HG03565 (cell line): ENCODE data around the gene IGFN1.

ENCODE experiments used
- ATAC-seq: cut with Tn5 transposase; IDR thresholded peaks from one replicate; pipeline ENCODE4 v1.9.1; 2021; ENCODE audit warnings: mild to moderate bottlenecking, moderate library complexity; ENCODE audit not compliant: unreplicated experiment

The IGFN1 gene

GRCh38 chr1:201215531-201216357 is 25.1 kb downstream of the IGFN1 start:
- no peak for ATAC-seq

DNA sequence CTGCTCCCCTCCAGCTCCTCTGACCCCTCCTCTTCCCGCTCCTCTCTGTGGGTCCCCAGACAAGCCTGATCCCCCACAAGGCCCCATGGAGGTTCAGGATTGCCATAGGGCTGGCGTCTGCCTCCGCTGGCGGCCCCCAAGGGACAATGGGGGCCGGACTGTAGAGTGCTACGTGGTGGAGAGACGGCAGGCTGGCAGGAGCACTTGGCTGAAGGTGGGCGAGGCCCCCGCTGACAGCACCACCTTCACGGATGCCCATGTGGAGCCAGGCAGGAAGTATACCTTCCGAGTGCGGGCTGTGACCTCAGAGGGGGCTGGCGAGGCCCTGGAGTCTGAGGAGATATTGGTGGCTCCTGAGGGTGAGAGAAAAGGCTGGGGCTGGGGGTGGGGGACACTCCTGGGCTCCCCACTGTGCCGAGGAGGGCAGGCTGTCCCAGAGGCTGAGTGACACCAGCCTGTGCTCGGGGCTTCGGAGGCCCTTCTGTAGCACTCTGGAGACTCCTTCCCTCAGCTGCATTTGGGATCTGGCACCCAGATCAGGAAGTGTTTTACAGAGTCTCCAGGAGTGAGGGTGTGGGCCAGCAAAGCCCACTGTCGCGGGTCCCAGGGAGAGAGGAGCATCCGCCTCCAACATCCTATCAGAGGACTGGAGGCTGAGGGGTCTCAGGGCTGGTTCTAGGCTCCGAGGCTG is 25.9 kb downstream of the IGFN1 start:
- no peak for ATAC-seq

DNA sequence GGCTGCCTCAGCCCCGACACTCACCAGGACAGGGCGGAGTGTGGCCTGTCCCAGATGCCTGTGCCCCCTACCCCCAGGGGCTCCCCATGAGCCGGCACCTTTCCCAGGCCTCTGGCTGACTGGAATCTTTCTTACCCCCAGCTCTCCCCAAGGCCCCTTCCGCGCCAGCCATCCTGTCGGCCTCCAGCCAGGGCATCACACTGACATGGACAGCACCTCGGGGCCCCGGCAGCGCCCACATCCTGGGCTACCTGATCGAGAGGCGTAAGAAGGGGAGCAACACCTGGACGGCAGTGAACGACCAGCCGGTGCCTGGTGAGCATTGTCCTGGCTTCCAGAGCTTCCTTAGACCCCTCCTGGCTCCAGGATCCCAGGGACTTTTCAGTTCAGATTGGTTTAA is 26.5 kb downstream of the IGFN1 start:
- no peak for ATAC-seq

GRCh38 chr1:201217851-201218250 is 27.2 kb downstream of the IGFN1 start:
- no peak for ATAC-seq

DNA sequence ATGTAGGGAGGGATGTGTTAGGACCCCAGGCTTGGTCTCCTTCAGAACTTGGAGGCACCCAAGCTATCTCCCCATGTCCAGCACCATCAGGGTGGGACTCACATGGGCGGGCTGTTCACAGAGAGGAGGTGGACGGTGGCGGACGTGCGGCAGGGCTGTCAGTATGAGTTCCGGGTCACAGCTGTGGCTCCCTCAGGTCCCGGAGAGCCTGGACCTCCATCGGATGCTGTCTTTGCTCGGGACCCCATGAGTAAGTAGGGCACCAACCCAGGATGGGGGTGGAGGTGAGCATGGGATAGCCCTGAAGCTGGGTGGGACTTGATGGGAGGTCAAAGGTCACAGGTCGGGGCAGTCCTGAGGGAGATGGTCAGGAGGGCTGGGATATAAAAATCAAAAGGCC is 27.8 kb downstream of the IGFN1 start:
- no peak for ATAC-seq

DNA sequence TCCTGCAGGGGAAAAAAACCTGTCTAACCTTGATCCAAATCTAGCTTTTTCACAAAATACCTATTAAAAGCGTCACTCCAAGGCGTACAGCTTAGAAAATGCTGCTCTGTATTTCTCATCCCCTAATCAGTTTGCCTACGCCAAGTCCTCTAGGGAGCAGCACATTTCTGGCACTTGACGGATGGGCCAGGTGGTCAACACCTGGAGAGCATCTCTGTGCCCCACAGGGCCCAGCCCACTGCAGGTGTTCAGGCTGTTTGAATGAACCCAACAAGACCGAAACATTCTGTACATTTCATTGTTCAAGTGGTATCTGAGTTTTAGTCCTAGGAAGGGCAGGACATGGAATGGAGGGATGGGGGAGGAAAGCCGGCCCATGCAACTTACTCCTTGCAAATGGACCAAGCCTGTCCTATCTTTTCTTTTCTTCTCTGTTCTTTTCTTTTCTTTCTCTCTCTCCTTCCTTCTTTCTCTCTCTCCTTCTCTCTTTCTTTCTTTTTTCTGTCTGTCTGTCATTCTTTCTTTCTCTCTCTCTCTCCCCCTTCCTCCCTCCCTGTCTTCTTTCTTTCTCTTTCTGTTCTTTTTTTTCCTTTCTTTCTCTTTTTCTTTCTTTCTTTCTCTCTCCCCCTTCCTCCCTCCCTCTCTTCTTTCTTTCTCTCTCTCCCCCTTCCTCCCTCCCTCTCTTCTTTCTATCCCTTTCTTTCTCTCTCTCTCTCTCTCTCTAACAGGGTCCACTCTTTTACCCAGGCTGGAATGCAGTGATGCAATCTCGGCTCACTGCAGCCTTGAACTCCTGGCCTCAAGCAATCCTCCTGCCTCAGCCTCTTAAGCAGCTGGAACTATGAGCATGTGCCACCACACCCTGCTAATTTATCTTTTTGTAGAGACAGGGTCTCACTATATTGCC is 29.1 kb downstream of the IGFN1 start:
- ATAC-seq: no peak

GRCh38 chr1:201220388-201220715 is 29.7 kb downstream of the IGFN1 start:
- no peak for ATAC-seq

DNA sequence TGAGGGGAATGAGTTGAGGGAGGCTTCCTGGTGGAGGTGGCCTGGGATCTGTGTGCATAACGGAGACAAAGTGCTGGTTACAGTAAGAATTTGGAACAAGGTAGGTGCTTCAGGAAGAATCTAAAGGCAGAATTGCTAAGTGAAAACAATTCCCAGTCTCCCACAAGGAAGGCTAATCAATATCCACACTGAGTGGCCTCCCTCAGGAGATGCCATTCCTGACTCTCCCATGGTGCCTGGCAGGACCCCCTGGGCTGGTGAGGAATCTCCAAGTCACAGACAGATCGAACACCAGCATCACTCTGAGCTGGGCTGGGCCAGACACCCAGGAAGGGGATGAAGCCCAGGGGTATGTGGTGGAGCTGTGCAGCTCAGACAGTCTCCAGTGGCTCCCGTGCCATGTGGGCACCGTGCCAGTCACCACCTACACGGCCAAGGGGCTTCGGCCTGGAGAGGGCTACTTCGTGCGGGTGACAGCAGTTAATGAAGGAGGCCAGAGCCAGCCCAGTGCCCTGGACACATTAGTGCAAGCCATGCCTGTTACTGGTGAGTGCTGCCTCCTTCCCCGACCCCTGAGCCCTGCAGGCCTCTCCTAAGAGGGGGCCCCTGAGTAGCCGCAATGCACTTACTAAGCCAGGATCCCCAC is 30.7 kb downstream of the IGFN1 start:
- ATAC-seq: no peak

- ATAC-seq: no peak
Observed at GRCh38 chr1:201222125-201222524, 31.5 kb downstream of the IGFN1 start.

- ATAC-seq: no peak
Observed at GRCh38 chr1:201223852-201224665, 33.4 kb downstream of the IGFN1 start.

DNA sequence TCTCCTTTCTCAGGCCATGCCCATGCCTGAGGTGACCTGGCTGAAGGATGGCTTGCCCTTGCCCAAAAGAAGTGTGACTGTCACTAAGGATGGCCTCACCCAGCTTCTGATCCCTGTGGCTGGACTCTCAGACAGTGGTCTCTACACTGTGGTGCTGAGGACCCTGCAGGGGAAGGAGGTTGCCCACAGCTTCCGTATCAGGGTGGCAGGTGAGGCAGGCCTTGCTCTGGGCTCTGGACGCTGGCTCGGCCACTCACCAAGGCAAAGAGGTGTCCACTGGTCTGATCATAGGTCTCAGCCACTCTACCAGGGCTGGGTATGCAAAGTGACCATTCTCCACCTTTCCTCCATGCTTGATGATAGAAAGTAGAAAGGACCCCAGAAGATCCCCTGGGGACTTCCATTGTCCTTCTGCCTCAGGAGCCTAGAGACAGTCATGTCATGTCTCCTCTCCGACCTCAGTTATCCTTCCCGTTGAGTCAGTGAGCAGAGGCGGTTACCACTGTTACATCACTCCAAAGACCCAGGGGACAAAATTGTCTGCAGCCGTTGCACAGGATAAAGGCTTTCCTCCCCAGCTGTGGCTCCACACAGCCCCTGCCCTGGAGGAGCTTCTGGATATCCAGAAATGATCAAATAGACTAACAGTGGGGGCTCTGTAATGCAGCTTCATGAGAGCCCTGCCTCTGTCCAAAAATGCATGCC is 34.2 kb downstream of the IGFN1 start:
- no peak for ATAC-seq

DNA sequence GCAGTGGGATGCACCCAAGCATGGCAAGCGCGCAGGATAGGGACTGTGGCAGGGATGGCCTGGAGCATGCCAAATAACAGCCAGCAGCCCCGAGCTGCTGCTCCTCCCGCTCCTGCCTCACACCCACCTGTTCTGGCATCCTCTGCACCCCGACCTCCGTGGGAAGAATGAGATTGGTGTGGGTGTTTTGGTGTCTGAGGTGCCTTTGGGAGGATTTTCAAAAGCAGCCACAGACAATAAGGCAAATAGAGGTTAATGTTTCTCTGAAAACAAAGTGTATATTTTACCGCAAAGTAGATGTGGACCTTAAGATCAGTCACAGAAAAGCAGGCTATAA is 35.5 kb downstream of the IGFN1 start:
- ATAC-seq: no peak

DNA sequence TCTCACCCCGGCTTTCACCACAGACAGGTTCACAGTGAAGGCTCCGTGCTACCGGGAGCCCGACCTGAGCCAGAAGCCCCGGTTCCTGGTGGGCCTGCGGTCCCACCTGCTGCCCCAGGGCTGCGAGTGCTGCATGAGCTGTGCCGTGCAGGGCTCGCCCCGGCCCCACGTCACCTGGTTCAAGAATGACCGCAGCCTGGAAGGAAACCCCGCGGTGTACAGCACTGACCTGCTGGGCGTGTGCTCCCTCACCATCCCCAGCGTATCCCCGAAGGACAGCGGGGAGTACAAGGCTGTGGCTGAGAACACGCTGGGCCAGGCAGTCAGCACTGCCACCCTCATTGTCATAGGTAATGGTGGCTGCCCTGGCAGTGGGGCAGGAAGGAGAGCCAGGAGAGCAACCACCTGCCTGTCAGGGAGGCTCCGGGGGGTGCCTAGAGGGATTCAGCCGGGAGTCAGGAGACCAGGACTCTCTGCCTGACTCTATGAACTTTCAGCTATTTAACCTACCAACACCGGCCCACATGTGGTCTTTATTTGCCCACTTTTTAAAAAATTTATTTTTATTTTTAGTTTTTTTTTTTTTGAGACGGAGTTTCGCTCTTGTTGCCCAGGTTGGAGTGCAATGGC is 36.4 kb downstream of the IGFN1 start:
- ATAC-seq: no peak

DNA sequence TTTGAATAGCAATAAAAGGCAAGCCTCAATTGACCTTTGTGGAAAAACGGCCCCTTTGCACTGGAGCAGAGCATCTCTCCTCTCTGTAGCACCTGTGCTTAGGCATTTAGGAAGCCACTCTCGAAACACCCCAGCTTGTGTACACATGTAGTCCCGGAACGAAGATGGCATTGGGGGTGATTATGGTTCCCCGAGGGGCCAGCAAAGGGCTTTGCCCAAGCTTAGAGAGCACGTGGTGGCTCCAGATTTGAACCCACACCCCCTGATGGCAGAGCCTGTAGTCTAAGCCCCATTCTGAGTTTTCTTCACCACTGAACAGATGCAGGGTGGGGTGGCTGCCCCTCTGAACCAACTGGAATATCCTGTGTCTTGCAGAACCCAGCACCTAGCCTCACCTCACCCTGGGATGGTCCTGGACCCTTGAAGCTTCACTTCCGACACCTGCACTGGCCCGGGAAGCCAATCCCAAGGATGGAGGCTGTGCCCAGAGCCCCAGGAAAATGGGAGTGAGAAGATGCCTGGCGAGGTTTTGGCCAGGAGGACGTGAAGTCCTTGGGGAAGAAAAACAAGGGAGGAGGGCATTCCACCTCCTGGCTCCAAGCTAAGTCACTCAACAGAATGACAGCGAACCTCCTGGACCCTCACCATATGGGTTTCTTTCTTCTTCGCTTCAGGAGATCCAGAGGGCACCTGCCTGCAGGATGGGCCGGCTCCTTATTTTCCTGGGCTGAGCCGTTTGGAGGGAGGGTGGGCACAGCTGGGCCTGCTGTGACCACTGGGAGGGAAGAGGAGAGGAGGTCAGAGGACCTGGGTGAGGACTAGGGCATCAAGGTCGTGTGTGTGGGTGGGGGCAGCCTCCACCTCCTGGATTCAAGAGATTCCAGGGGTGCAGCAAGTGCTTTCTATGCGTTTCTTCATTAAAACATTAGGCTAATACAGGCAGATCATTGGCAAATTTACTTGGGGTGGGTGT is 37.7 kb downstream of the IGFN1 start:
- ATAC-seq: no peak

DNA sequence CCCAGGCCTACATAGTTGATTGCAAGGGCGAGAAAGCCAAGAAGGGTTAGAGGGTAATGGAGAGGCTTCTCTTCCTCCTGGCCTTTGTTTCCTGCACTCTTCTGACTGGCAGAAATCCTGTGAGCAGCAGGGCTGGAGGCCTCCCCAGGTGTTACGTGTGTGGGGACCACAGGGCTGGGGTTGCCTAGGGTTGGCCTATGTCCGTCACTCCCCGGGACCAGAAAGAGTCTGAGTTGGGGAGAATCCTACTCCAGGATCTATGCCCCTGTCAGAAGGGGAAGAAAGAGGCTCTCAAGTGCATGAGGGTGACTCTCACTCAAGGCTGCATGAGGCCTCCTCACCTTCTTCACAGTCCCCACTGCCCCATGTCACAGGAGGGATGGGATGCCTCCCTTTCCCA is 38.5 kb downstream of the IGFN1 start:
- no peak for ATAC-seq

DNA sequence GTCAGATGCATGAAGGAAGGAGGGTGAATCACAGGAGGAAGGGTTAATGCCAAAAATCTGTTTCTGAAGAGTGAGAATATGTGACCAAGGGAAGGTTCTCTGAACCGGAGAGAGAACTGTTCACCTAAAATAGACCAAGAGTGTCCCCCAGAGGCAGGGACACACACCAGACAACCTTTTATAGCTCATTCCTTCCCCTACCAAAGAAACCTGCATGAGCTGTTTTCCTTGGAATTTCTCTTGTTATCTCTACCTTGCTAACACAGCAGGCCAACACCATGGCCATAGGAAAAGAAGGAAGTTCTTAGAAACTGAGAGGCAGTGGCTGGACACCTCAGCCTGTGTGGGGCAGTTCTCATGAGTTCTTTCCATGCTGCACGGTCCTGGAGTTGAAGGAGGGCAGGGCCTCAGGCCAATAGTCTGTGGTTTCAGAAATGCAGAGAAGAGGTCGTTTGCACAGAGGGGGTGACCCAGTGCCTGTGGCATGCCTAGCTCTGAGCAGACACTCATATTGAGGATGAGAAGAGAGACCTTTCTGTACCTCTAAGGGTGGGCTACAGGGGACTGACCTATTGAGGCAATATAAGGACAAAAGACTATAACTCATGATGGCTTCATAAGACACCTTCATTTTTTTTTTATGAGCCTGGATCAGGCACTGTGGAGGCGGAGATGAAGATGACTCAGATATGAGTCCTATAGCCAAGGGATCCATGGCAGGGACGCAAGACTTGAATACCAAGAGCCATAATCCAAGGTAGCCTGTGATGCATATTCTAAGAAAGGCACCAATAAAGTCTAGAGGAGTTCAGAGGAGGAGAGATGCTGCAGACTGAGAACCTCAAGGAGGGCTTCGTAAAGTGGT is 39.4 kb downstream of the IGFN1 start:
- ATAC-seq: no peak

DNA sequence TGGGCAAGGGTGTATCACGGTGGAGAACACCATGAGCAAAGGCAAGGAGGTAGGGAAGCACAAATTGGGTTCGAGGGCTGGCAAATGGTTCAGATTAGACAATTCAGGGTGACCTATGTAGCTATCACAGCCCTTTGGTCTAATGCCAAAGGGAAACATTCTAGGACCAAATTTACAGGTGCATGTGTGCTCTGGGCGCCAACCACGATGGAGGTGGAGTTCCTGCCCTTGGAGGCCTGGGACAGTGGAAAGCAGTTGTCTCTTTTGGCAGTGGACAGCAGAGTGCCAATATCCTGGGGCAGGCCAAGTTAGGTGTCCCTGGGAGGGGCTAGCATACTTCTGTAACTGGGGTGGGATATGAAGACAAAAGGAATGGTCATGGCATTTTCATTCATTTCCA is 40.1 kb downstream of the IGFN1 start:
- no peak for ATAC-seq
